ENCODE measurements around the gene MRNIP. TPM values are rescaled to one million over a fixed set of nuclear protein-coding genes. Genes with fewer than 3 reads are reported as not detected.

MRNIP gene
- total and polyA plus RNA-seq, 2 of the 4 experiments (the other 2 are of a cell fraction) = 6.6 to 24.7 TPM

GRCh38 chr5:179865491-179866240 is 7.0 kb upstream of the MRNIP start:
- no peak overlapping the region for H4K5ac ChIP-seq (ENCODE audit: low read depth, low read length)
- H3K9ac ChIP-seq (ENCODE audit: low read depth, low read length) = no peak overlapping the region
- 100% methylated on average over 2 of the region's 15 CpGs; no CpG with 5 or more reads in 1 of the 2 experiments for WGBS, 2 experiments (ENCODE audit: extremely low coverage in 2 of 2, insufficient read length in 1 of 2)
- no peaks in the 10 kb centered on the region for H3K4me1 ChIP-seq (ENCODE audit: control insufficient read depth, insufficient read depth, low read length)
- no peaks in the 10 kb centered on the region for H3K27me3 ChIP-seq (ENCODE audit: control insufficient read depth, insufficient read depth, low read length)
- no peak overlapping the region for H4K8ac ChIP-seq (ENCODE audit: low read depth in 2 of 2, low read length in 2 of 2)
- in situ Hi-C loops (cut with MboI; ENCODE audit: low sequenced_read_pairs) = no loop called here
- no peak overlapping the region for H2BK20ac ChIP-seq (ENCODE audit: low read depth, low read length)
- H3K4me2 ChIP-seq (ENCODE audit: low read depth, low read length) = no peak overlapping the region
- DNase-seq (no peak), ATAC-seq (ENCODE audit: low read depth) (no peak)
- H2BK120ac ChIP-seq (ENCODE audit: low read depth, low read length) = no peak overlapping the region
- H2AFZ ChIP-seq (replicated peaks; ENCODE audit: low read length, poor library complexity) = no peak overlapping the region
- H3K56ac ChIP-seq (ENCODE audit: extremely low read depth, insufficient read depth, low read length) = no peak overlapping the region
- H3K4me3 ChIP-seq (ENCODE audit: insufficient read depth, low read depth, low read length) = no peak overlapping the region
- H3K14ac ChIP-seq (replicated peaks; ENCODE audit: low read depth, low read length) = no peak overlapping the region
- ChIA-PET CTCF (no interaction called here), POLR2A (ENCODE audit: unreplicated experiment) (no interaction called here)
- H3K23ac ChIP-seq (ENCODE audit: low read depth, low read length) = no peak overlapping the region
- no peak overlapping the region for H3K18ac ChIP-seq (ENCODE audit: low read depth, low read length)
- no peaks in the 10 kb centered on the region; a peak in 1 of 4 replicates for H3K79me1 ChIP-seq (ENCODE audit: low read depth in 1 of 2, low read length in 2 of 2)
- intact Hi-C loops (cut with micrococcal nuclease) = no loop called here
- H2BK15ac ChIP-seq (ENCODE audit: low read depth, low read length) = no peak overlapping the region
- no peak overlapping the region for H2AK5ac ChIP-seq (ENCODE audit: low read depth, low read length)
- TF ChIP-seq SMC3 (IDR thresholded peaks at IDR 0.05; ENCODE audit: low read depth, low read length) (no peak), FOS (IDR thresholded peaks at IDR 0.05; ENCODE audit: low read depth, low read length) (no peak)
- dilution Hi-C loops (cut with HindIII; ENCODE audit: low sequenced_read_pairs, unreplicated experiment) = no loop called here
- no peak overlapping the region for H3K4ac ChIP-seq (ENCODE audit: low read depth, low read length)
- H3K27ac ChIP-seq (ENCODE audit: insufficient read depth, low read length) = no peak overlapping the region
- BruUV-seq (replicated peaks) = no TSS peak
- H4K91ac ChIP-seq (ENCODE audit: insufficient read depth, low read depth, low read length) = no peak overlapping the region
- H3K36me3 ChIP-seq (ENCODE audit: control insufficient read depth, insufficient read depth, low read length) = peaks cover 66% of the 10 kb centered on the region
- peaks cover 4% of the 10 kb centered on the region; the same call in 1 of the 2 replicates for H3K9me1 ChIP-seq (ENCODE audit: insufficient read depth, low read length)
- H4K20me1 ChIP-seq (ENCODE audit: insufficient read depth, low read length) = no peaks in the 10 kb centered on the region
- no peak overlapping the region for H2BK5ac ChIP-seq (ENCODE audit: low read depth, low read length, poor library complexity, severe bottlenecking)
- no peak overlapping the region for H2AK9ac ChIP-seq (replicated peaks; ENCODE audit: low read depth, low read length, poor library complexity)
- H3K9me3 ChIP-seq (ENCODE audit: control insufficient read depth, insufficient read depth, low read length) = peaks cover 5% of the 10 kb centered on the region; the same call in 1 of the 2 replicates

All from IMR-90 (cell line).